GM12892 (cell line): ENCODE results near the gene ABI3BP.

ENCODE experiments used
- POLR2A ChIP-seq: IDR thresholded peaks from 2 replicates; pipeline ENCODE4 v1.6.1; 2011; ENCODE audit warnings: low read depth, low read length, control low read depth
- POLR2AphosphoS5 ChIP-seq: IDR thresholded peaks from 2 replicates; pipeline ENCODE4 v1.6.1; 2011; ENCODE audit warnings: low read depth, low read length, control low read depth
- TAF1 ChIP-seq: IDR thresholded peaks from 2 replicates; pipeline ENCODE4 v1.6.1; 2011; ENCODE audit warnings: low read depth, mild to moderate bottlenecking, control low read depth, low read length, borderline replicate concordance

DNA sequence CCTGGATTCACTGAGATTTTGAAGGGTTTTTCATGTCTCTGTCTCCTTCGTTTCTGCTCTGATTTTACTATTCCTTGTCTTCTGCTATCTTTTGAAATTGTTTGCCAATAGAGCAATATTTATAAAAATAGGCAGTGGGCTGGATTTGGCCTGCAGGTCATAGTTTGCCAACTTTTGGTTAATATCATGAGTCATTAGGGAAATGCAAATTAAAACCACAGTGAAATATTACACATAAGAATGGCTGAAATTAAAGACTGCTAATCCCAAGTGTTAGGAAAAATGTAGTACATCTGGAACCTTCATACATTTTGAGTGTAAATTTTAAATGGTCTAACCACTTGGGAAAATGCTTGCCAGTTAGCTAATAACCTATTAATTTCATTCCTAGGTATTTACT lies 56.3 kb downstream of the ABI3BP start:
- TF ChIP-seq POLR2AphosphoS5 (no peak), POLR2A (no peak), TAF1 (no peak)
